ENCODE measurements around the gene LASP1NB.
"Not testable (repeated sequence)": the region's sequence is repeated elsewhere in the genome, so short reads cannot be mapped to it uniquely, and the experiment has no call there.

The LASP1NB gene

DNA sequence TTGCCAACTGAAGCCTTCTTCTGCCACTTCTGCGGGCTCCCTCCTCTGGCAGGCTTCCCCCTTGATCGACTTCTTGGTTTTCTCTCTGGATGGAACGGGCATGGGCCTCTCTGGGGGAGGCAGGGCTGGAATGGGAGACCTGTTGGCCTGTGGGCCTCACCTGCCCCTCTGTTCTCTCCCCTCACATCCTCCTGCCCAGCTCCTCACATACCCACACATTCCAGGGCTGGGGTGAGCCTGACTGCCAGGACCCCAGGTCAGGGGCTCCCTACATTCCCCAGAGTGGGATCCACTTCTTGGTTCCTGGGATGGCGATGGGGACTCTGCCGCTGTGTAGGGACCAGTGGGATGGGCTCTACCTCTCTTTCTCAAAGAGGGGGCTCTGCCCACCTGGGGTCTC is 6.5 kb upstream of the LASP1NB start:
- DNase-seq: no peak

DNA sequence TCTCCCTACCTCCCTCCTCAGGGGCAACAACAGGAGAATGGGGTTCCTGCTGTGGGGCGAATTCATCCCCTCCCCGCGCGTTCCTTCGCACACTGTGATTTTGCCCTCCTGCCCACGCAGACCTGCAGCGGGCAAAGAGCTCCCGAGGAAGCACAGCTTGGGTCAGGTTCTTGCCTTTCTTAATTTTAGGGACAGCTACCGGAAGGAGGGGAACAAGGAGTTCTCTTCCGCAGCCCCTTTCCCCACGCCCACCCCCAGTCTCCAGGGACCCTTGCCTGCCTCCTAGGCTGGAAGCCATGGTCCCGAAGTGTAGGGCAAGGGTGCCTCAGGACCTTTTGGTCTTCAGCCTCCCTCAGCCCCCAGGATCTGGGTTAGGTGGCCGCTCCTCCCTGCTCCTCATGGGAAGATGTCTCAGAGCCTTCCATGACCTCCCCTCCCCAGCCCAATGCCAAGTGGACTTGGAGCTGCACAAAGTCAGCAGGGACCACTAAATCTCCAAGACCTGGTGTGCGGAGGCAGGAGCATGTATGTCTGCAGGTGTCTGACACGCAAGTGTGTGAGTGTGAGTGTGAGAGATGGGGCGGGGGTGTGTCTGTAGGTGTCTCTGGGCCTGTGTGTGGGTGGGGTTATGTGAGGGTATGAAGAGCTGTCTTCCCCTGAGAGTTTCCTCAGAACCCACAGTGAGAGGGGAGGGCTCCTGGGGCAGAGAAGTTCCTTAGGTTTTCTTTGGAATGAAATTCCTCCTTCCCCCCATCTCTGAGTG is 5.9 kb upstream of the LASP1NB start:
- no peak for DNase-seq

DNA sequence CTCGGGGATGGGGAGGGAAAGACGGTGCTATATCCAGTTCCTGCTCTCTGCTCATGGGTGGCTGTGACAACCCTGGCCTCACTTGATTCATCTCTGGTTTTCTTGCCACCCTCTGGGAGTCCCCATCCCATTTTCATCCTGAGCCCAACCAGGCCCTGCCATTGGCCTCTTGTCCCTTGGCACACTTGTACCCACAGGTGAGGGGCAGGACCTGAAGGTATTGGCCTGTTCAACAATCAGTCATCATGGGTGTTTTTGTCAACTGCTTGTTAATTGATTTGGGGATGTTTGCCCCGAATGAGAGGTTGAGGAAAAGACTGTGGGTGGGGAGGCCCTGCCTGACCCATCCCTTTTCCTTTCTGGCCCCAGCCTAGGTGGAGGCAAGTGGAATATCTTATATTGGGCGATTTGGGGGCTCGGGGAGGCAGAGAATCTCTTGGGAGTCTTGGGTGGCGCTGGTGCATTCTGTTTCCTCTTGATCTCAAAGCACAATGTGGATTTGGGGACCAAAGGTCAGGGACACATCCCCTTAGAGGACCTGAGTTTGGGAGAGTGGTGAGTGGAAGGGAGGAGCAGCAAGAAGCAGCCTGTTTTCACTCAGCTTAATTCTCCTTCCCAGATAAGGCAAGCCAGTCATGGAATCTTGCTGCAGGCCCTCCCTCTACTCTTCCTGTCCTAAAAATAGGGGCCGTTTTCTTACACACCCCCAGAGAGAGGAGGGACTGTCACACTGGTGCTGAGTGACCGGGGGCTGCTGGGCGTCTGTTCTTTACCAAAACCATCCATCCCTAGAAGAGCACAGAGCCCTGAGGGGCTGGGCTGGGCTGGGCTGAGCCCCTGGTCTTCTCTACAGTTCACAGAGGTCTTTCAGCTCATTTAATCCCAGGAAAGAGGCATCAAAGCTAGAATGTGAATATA is 4.8 kb upstream of the LASP1NB start:
- no peak for DNase-seq

- DNase-seq: peak; percentile 26
These were observed 3.5 kb upstream of the LASP1NB start for GRCh38 chr17:38921756-38922411.

DNA sequence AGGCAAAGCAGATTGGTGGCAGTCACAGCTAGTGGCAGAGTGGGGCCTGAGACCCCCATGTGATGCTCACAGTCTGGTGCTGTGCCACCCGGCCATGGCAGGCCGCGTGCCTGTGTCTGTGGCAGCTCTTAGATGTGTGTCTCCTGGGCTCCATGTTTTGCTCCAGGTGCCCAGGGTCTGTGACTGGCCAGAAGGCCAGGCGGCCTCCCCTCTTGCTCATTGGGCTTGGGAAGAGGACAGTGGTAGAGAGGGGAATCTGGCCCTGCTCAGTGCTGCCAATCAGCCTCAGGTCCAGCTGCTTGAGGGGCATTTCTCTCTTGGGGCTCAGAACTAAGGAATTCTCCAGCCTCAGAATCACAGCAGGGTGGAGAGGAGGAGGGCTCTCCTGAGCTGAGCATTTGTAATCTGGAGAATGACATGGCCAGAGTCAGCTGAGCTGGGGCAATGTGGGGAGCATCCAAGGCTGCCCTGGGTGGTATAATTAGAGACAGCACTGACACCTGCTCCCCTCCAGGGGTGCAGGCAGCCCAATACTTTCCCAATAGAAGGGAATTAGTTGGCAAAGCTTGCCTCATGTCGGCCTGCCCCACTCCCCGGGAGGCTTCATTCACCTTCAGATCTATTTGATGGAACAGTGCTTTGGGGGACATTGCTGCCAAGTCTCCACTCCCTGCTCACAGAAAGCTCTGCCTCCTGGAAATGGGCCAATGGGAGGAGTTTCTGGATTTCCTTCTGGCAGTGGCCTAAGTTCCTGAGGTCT is 2.7 kb upstream of the LASP1NB start:
- DNase-seq: no peak

DNA sequence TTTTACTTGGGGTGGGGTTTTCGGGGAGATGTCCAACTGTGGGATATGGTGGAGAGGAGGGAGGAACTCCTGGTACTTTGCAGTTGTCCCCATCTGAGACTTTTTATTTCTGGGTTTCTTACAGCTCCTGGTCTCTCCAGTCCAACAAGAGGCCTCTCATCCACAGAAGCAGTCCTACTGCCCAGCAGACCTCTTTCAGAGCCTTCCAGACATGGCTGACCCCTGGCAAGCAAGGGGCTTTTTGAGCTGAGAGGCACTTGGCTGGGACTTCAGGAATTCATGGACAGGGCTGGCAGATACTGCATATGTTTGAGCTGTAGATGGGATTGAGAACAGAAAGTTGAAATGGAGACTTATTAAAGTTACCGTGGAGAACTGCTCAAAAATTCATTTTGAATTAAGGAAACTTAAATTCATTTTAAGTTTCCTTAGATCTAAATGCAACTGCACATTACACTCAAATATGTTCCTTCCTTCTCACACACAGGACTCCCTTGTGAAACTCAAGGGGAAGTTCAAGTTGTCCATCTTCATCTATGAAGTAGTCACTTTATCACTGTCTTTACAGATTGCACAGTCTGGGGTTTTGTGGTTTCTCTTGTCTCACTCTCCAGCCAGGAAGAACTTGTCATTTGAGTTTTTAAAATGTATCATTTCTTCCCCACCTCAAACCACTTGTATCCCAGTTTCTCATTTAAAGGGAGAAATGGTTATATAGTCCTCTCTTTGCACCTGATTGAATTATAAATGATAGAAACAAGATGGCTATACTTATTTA is 1.1 kb downstream of the LASP1NB start:
- peak; percentile 93 for DNase-seq

DNA sequence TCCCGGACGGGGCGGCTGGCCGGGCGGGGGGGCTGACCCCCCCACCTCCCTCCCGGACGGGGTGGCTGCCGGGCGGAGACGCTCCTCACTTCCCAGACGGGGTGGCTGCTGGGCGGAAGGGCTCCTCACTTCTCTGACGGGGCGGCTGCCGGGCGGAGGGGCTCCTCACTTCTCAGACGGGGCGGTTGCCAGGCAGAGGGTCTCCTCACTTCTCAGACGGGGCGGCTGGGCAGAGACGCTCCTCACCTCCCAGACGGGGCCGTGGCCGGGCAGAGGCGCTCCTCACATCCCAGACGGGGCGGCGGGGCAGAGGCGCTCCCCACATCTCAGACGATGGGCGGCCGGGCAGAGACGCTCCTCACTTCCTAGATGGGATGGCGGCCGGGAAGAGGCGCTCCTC is 5.4 kb downstream of the LASP1NB start:
- not testable (repeated sequence) for DNase-seq

- not testable (repeated sequence) for DNase-seq
These were observed 8.5 kb downstream of the LASP1NB start for GRCh38 chr17:38933962-38934361.

DNA sequence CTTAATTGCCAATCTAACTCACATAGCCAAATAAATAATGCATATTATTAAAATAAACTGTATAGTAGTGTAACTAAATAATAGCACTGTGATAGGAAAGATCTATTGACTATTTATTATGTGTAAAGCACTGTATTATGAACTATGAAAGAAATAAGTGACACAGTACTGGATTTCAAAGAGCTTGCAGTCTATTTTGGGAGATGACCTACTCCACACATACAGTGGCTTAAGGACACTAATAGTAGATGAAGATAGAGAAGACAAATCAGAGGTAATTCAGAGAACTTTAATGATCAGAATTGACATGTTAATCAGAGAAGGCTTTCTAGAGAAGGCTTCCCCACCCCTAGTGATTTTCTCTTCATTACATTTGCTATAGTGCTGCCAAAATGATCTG is 14.6 kb downstream of the LASP1NB start:
- no peak for DNase-seq

DNA sequence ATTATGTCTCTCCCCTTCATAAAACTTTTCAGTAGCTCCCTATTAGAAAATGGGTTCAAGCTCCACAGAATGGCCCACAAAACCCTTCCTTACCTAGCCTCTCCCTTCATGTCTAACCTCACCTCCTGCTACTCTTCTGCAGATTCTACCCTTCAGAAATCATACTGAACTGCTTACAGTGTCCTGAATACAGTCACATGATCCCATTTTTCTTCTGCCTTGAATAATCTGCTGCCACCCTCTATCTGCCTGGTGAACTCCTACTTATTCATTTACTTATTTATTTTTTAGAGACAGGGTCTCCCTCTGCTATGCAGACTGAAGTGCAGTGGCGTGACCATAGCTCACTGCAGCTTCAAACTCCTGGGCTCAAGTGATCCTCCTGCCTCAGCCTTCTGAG is 15.0 kb downstream of the LASP1NB start:
- DNase-seq: no peak

GRCh38 chr17:38942696-38943334 is 17.4 kb downstream of the LASP1NB start:
- DNase-seq: no peak

DNA sequence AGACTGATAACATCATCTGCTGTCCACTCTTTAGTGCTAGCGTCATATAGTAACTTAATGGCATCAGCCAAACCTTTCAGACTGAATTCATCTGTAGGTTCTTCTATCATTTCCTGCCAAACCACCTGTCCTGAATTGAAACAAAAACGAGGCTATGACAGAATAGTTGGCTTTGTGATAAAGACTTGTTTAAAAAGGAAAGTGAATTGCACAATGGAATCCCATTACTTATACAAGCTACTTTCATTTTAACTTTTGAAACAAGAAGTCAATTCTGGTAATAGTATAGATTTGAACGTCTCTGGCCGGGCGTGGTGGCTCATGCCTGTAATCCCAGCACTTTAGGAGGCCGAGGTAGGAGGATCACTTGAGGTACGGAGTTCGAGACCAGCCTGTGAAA is 18.2 kb downstream of the LASP1NB start:
- no peak for DNase-seq

DNA sequence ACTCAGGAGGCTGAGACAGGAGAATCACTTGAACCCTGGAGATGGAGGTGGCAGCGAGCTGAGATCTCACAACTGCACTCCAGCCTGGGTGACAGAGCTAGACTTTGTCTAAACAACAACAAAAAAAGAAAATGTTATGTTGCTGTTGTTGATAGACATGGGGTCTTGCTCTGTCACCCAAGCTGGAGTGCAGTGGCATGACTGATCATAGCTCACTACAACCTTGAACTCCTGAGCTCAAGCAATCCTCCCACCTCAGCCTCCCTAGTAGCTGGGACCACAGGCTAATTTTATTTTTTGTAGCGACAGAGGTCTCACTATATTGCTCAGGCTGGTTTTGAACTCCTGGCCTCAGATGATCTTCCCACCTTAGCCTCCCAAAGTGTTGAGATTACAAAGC is 21.8 kb downstream of the LASP1NB start:
- DNase-seq: no peak

- DNase-seq: not testable (repeated sequence)
These were observed 28.4 kb downstream of the LASP1NB start for GRCh38 chr17:38953800-38954199.

GRCh38 chr17:38958326-38958725 is 32.9 kb downstream of the LASP1NB start:
- DNase-seq: no peak

- DNase-seq: no peak
These were observed 33.3 kb downstream of the LASP1NB start for GRCh38 chr17:38958756-38959155.

- DNase-seq: no peak
These were observed 34.1 kb downstream of the LASP1NB start for GRCh38 chr17:38959508-38959907.

GRCh38 chr17:38960402-38960801 is 35.0 kb downstream of the LASP1NB start:
- DNase-seq: no peak

DNA sequence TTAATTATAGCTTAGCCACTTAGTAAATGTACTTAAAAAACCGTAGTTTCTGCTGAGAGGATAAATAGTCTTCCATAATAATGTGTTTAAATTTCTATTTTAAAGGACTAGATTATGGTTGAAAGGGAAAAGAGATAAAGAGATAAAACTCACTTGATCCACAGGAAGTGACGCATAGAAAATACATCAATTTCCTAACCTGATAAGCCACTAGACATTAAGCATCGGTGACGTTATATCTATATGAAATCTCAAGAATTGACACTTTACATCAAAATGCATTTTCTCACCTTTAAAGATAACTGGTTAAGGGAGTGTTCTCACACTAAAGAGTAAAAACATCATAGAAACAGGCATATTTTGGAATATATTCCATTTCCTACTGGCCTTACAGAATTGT is 36.0 kb downstream of the LASP1NB start:
- no peak for DNase-seq

DNA sequence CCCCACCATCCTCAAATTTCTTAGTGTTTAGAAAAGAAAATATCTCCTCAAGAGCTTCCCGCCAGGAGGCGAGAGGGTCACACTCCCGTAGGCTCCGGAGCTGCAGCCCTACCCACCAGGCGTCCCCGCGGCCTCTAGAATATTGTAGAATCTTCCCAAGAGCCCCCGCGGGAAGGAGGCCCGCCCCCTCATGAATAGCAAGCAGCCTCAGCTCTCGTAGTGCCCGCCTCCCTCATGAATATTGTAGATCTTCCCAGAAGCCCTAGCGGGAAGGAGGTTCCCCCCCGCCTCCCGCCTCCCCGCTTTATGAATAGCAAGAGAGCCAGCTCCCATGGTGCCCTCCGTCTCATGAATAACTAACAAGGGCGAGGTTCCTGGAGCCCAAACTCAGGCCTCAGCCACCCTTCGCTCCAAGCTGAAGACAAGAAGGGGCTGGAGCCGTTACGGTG is 41.9 kb downstream of the LASP1NB start, which contains the start of gene FBXO47:
TSS of gene FBXO47 (minus strand) at position 114 of the 449 bp plus-strand sequence. CDS start 4,378 bp downstream, outside the sequence.
- no peak for DNase-seq

GRCh38 chr17:38969281-38969680 is 43.9 kb downstream of the LASP1NB start:
- DNase-seq: no peak

All from GF-D8 (cell line).